ENCODE results near the gene TXNL4A. TPM values are rescaled to one million over a fixed set of nuclear protein-coding genes. Genes with fewer than 3 reads are reported as not detected.

The TXNL4A gene
- total RNA-seq, 1 experiment from 2014 or later: 178 TPM

GRCh38 chr18:80009661-80010550 is 21.5 kb upstream of the TXNL4A start:
- Histone ChIP-seq H3K9me2 (ENCODE audit: insufficient read depth) (no peaks in the 10 kb centered on the region), H3K9ac (ENCODE audit: low read length) (no peak overlapping the region), H3K4me1 (ENCODE audit: control insufficient read depth in 1 of 2, insufficient read depth in 2 of 2, low read length in 2 of 2) (peaks cover 12 to 15% of the 10 kb centered on the region in 2 experiments), H3K27ac (ENCODE audit: low read depth, low read length) (peak overlapping the region; percentile 41), H3K79me2 (ENCODE audit: insufficient read depth, low read length) (no peaks in the 10 kb centered on the region), H4K20me1 (ENCODE audit: insufficient read depth) (no peaks in the 10 kb centered on the region), H3K4me3 (replicated peaks in 1 of 2; ENCODE audit: low read depth in 1 of 2, low read length in 2 of 2) (no peak overlapping the region), H3K9me3 (ENCODE audit: control insufficient read depth in 1 of 2, insufficient read depth in 1 of 2, low read depth in 1 of 2, low read length in 2 of 2) (no peaks in the 10 kb centered on the region), H3K4me2 (ENCODE audit: low read length) (peak overlapping the region; percentile 57), H2AFZ (ENCODE audit: low read depth, low read length, poor library complexity, severe bottlenecking) (no peak overlapping the region), H3K27me3 (ENCODE audit: insufficient read depth, low read length) (no peaks in the 10 kb centered on the region), H3K36me3 (ENCODE audit: control insufficient read depth in 1 of 2, insufficient read depth in 2 of 2, low read length in 2 of 2) (no peaks in the 10 kb centered on the region)
- ChIA-PET CTCF (interaction anchor here (0.7 to 1.1 kb wide), 2 partner anchors 21 to 24 kb away, joined by 3 read pairs; partner anchors contain the start of gene RBFA), RAD21 (ENCODE audit: low non-redundant PET in 1 of 2, low total read pairs in 2 of 2, uncharacterized antibody in 2 of 2, unreplicated experiment in 2 of 2) (no interaction called here), POLR2A (interaction anchor here (1.0 kb wide), 1 partner anchor 24 kb away, joined by 4 read pairs; no protein-coding TSS in a partner anchor)
- intact Hi-C loops (cut with micrococcal nuclease): no loop called here
- DNase-seq (ENCODE audit: low read depth, low spot score): peak; percentile 75
- ATAC-seq: peak; percentile 97
- TF ChIP-seq ELF1 (IDR thresholded peaks at IDR 0.05; ENCODE audit: borderline replicate concordance, low read depth): no peak
- no peak for TF ChIP-seq TCF7L2 (IDR thresholded peaks at IDR 0.05; ENCODE audit: borderline replicate concordance, extremely low read depth, insufficient read depth, insufficient read length)
- no peak for TF ChIP-seq CBX3 (IDR thresholded peaks at IDR 0.05; ENCODE audit: low read depth)
- TF ChIP-seq MAX (IDR thresholded peaks at IDR 0.05): peak; percentile 89
- TF ChIP-seq SP1 (IDR thresholded peaks at IDR 0.05; ENCODE audit: low read depth): peak; percentile 35; the same call in 1 of the 2 replicates
- peak; percentile 53 for TF ChIP-seq FOSL1 (IDR thresholded peaks at IDR 0.05; ENCODE audit: low read depth)
- peak; percentile 40; the same call in 1 of the 2 replicates for TF ChIP-seq POLR2AphosphoS5 (IDR thresholded peaks at IDR 0.05; ENCODE audit: low read depth, low read length)
- peak; percentile 46; the same call in 1 of the 2 replicates for TF ChIP-seq SIN3A (IDR thresholded peaks at IDR 0.05; ENCODE audit: low read depth)
- TF ChIP-seq JUND (IDR thresholded peaks at IDR 0.05): peak; percentile 60
- no TSS peak for BruUV-seq (replicated peaks)

DNA sequence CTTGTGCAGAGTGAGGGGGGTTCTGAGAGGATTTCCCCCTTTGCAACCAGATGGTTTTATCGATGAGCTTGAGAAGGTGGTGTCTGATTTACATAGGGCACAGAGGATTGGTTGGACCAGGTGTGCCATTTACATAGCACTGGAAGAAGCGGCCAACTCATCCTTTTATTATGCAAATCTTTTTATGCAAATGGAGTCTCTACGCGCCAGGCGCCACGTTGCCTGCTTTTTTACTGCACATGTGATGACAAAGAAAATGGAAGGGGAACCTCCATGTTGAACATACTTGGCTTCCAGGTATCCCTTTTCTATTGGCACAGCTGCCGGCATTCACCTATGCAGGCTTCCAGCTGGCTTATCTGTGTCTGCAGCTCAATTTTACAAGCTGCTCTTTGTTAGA is 18.4 kb upstream of the TXNL4A start:
- H3K9ac ChIP-seq (ENCODE audit: low read length): no peak overlapping the region
- no TSS peak for BruUV-seq (replicated peaks)
- RAD21 ChIA-PET (ENCODE audit: low non-redundant PET in 1 of 2, low total read pairs in 2 of 2, uncharacterized antibody in 2 of 2, unreplicated experiment in 2 of 2): no interaction called here
- H2AFZ ChIP-seq (ENCODE audit: low read depth, low read length, poor library complexity, severe bottlenecking): no peak overlapping the region
- no peak for ATAC-seq
- no peaks in the 10 kb centered on the region for H3K36me3 ChIP-seq (ENCODE audit: control insufficient read depth in 1 of 2, insufficient read depth in 2 of 2, low read length in 2 of 2)
- H3K27me3 ChIP-seq (ENCODE audit: insufficient read depth, low read length): no peaks in the 10 kb centered on the region
- POLR2A ChIA-PET: no interaction called here
- intact Hi-C loops (cut with micrococcal nuclease): no loop called here
- DNase-seq (ENCODE audit: low read depth, low spot score): no peak
- H4K20me1 ChIP-seq (ENCODE audit: insufficient read depth): no peaks in the 10 kb centered on the region
- H3K27ac ChIP-seq (ENCODE audit: low read depth, low read length): no peak overlapping the region
- H3K9me2 ChIP-seq (ENCODE audit: insufficient read depth): no peaks in the 10 kb centered on the region
- H3K4me2 ChIP-seq (ENCODE audit: low read length): no peak overlapping the region
- TF ChIP-seq CBX3 (IDR thresholded peaks at IDR 0.05; ENCODE audit: low read depth): no peak
- no peak for TF ChIP-seq CEBPB (IDR thresholded peaks at IDR 0.05; ENCODE audit: low read depth)
- TF ChIP-seq RAD21 (IDR thresholded peaks at IDR 0.05; ENCODE audit: low read depth): no peak
- TF ChIP-seq SRF (IDR thresholded peaks at IDR 0.05; ENCODE audit: low read depth): no peak
- no peak for TF ChIP-seq POLR2AphosphoS5 (IDR thresholded peaks at IDR 0.05; ENCODE audit: low read depth, low read length)
- TF ChIP-seq EZH2phosphoT487 (IDR thresholded peaks at IDR 0.05; ENCODE audit: borderline replicate concordance): no peak
- TF ChIP-seq EZH2 (IDR thresholded peaks at IDR 0.05): no peak
- TF ChIP-seq ZNF274 (IDR thresholded peaks at IDR 0.05; ENCODE audit: low read depth, low read length): no peak
- H3K4me1 ChIP-seq (ENCODE audit: control insufficient read depth in 1 of 2, insufficient read depth in 2 of 2, low read length in 2 of 2): peaks cover 12 to 15% of the 10 kb centered on the region in 2 experiments
- no peaks in the 10 kb centered on the region for H3K9me3 ChIP-seq (ENCODE audit: control insufficient read depth in 1 of 2, insufficient read depth in 1 of 2, low read depth in 1 of 2, low read length in 2 of 2)
- no peaks in the 10 kb centered on the region for H3K79me2 ChIP-seq (ENCODE audit: insufficient read depth, low read length)
- no peak overlapping the region for H3K4me3 ChIP-seq (replicated peaks in 1 of 2; ENCODE audit: low read depth in 1 of 2, low read length in 2 of 2)
- CTCF ChIA-PET: no interaction called here
